ENCODE measurements around the gene ST6GALNAC3. TPM values are rescaled to one million over a fixed set of nuclear protein-coding genes. Genes with fewer than 3 reads are reported as not detected.

The ST6GALNAC3 gene
- total RNA-seq, 1 donor from 2014 or later = 11.0 TPM

- Mint-ChIP-seq H3K27ac (no peak overlapping the region), H3K4me1 (ENCODE audit: low read depth) (peaks cover 12% of the 10 kb centered on the region), H3K4me3 (ENCODE audit: low read depth) (no peak overlapping the region), H3K27me3 (no peaks in the 10 kb centered on the region), H3K9me3 (ENCODE audit: low read depth) (peaks cover 7% of the 10 kb centered on the region), H3K36me3 (ENCODE audit: insufficient read depth) (no peaks in the 10 kb centered on the region)
- TF ChIP-seq, protein P1, sequence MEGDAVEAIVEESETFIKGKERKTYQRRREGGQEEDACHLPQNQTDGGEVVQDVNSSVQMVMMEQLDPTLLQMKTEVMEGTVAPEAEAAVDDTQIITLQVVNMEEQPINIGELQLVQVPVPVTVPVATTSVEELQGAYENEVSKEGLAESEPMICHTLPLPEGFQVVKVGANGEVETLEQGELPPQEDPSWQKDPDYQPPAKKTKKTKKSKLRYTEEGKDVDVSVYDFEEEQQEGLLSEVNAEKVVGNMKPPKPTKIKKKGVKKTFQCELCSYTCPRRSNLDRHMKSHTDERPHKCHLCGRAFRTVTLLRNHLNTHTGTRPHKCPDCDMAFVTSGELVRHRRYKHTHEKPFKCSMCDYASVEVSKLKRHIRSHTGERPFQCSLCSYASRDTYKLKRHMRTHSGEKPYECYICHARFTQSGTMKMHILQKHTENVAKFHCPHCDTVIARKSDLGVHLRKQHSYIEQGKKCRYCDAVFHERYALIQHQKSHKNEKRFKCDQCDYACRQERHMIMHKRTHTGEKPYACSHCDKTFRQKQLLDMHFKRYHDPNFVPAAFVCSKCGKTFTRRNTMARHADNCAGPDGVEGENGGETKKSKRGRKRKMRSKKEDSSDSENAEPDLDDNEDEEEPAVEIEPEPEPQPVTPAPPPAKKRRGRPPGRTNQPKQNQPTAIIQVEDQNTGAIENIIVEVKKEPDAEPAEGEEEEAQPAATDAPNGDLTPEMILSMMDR (IDR thresholded peaks at IDR 0.05; ENCODE audit: unreplicated experiment) = no peak
- no peak for DNase-seq (ENCODE audit: low spot score, unreplicated experiment)
Observed at GRCh38 chr1:76601465-76601864, 526.9 kb downstream of the ST6GALNAC3 start.

DNA sequence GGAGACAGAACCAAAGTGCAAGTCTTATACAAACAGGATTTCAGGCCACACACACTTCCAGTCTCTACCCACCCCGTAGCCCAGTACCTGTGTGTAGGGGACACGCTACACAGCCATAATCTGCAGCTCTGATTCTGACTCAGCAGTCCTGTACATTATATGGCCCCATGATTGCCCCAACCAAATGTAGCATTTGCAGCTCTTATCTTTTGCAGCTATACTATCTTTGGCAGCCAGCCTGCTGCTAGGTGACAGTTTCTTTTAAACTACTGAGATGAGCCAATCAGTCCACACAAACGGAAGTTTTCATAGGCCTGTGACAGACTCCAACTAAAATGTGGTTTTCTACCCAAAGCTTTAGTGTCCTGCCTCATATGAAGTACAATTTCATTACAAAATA lies 533.2 kb downstream of the ST6GALNAC3 start:
- no peak for DNase-seq (ENCODE audit: low spot score, unreplicated experiment)
- Mint-ChIP-seq H3K4me1 (ENCODE audit: low read depth) (peaks cover 20% of the 10 kb centered on the region), H3K9me3 (ENCODE audit: low read depth) (no peaks in the 10 kb centered on the region), H3K4me3 (ENCODE audit: low read depth) (no peak overlapping the region), H3K27me3 (no peaks in the 10 kb centered on the region), H3K36me3 (ENCODE audit: insufficient read depth) (no peaks in the 10 kb centered on the region), H3K27ac (no peak overlapping the region)
- TF ChIP-seq, protein P1 (IDR thresholded peaks at IDR 0.05; ENCODE audit: unreplicated experiment) = no peak

GRCh38 chr1:76611770-76612445 lies 537.4 kb downstream of the ST6GALNAC3 start:
- no peaks in the 10 kb centered on the region for H3K27me3 Mint-ChIP-seq
- H3K36me3 Mint-ChIP-seq (ENCODE audit: insufficient read depth) = no peaks in the 10 kb centered on the region
- H3K9me3 Mint-ChIP-seq (ENCODE audit: low read depth) = no peaks in the 10 kb centered on the region
- no peak overlapping the region for H3K4me3 Mint-ChIP-seq (ENCODE audit: low read depth)
- peak overlapping the region; percentile 88 for H3K27ac Mint-ChIP-seq
- no peak for DNase-seq (ENCODE audit: low spot score, unreplicated experiment)
- TF ChIP-seq, protein P1 (IDR thresholded peaks at IDR 0.05; ENCODE audit: unreplicated experiment) = no peak
- H3K4me1 Mint-ChIP-seq (ENCODE audit: low read depth) = peaks cover 12% of the 10 kb centered on the region

- Mint-ChIP-seq H3K4me3 (ENCODE audit: low read depth) (no peak overlapping the region), H3K4me1 (ENCODE audit: low read depth) (peaks cover 10% of the 10 kb centered on the region), H3K27ac (no peak overlapping the region), H3K9me3 (ENCODE audit: low read depth) (no peaks in the 10 kb centered on the region), H3K36me3 (ENCODE audit: insufficient read depth) (no peaks in the 10 kb centered on the region), H3K27me3 (no peaks in the 10 kb centered on the region)
- TF ChIP-seq, protein P1 (IDR thresholded peaks at IDR 0.05; ENCODE audit: unreplicated experiment) = no peak
- no peak for DNase-seq (ENCODE audit: low spot score, unreplicated experiment)
Observed at GRCh38 chr1:76613886-76614285, 539.3 kb downstream of the ST6GALNAC3 start.

DNA sequence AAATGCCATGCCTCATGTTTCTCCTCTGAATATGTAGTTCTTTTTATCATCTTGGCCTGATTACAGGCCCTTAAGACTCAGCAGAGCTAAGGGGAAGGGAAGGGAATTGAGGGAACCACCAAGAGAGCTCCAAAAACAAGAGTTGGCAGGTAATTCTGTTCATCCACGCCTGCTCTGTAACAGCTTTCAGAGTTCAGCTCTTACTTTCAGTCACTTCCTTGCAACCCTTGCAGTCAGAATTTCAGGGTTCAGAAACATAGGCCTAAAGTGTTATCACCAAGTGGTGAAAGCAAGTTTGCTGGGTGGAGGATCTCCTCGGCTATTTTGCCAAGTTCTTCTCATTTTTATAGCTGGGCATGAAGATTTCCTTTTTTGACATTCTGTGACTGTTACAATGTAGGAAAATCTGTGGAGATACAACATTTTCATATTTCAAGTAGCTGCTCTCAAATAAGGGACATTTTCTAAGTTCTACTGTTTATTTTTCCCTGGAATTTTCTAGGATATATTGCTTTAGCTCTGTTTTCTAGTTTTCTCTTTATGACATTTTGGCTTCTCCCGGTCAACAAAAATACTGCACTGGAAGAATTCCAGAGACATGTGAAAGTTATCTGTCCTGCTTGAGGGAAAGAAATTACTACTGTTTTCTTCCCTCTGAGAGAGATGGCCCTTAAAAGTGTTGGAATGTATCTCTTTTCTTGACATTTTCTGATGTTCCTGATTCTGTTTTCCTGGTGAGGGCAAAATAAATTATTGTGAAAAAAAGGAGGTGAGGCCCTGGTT lies 540.9 kb downstream of the ST6GALNAC3 start:
- TF ChIP-seq, protein P1 (IDR thresholded peaks at IDR 0.05; ENCODE audit: unreplicated experiment) = no peak

More for the DNA sequence above, 540.9 kb downstream of the ST6GALNAC3 start:
- no peaks in the 10 kb centered on the region for H3K36me3 Mint-ChIP-seq (ENCODE audit: insufficient read depth)
- no peaks in the 10 kb centered on the region for H3K9me3 Mint-ChIP-seq (ENCODE audit: low read depth)
- no peak overlapping the region for H3K4me3 Mint-ChIP-seq (ENCODE audit: low read depth)
- no peak for DNase-seq (ENCODE audit: low spot score, unreplicated experiment)
- no peaks in the 10 kb centered on the region for H3K27me3 Mint-ChIP-seq
- no peak overlapping the region for H3K27ac Mint-ChIP-seq
- H3K4me1 Mint-ChIP-seq (ENCODE audit: low read depth) = peaks cover 7% of the 10 kb centered on the region
